Measurements from ENCODE around the gene ABCG4. TPM values are rescaled to one million over a fixed set of nuclear protein-coding genes. Genes with fewer than 3 reads are reported as not detected.
"Not testable (repeated sequence)": the region's sequence is repeated elsewhere in the genome, so short reads cannot be mapped to it uniquely, and the experiment has no call there.

The ABCG4 gene
- total and polyA plus RNA-seq, 2 of the 8 experiments (the other 6 are each of a cell fraction or from before 2014, with no cell fraction given): 1.8 to 2.3 TPM

GRCh38 chr11:119201236-119201635 is 52.4 kb downstream of the ABCG4 start:
- H3K18ac ChIP-seq (ENCODE audit: extremely low read depth, low read length): not testable (repeated sequence)
- CTCF ChIA-PET (ENCODE audit: partially characterized antibody): interaction anchor here (1.4 to 20.1 kb wide), 2 partner anchors 51 to 83 kb away, joined by 4 to 367 read pairs; partner anchors contain the start of gene ABCG4

More at GRCh38 chr11:119201236-119201635, 52.4 kb downstream of the ABCG4 start:
- H2BK120ac ChIP-seq (replicated peaks; ENCODE audit: low read depth, low read length); H2BK5ac ChIP-seq (ENCODE audit: low read depth, low read length); H3K27ac ChIP-seq (ENCODE audit: low read depth, low read length); H4K5ac ChIP-seq (ENCODE audit: insufficient read length, low read depth, low read length); H3K56ac ChIP-seq (replicated peaks; ENCODE audit: insufficient read length, low read depth, low read length); H3K36me3 ChIP-seq (ENCODE audit: control insufficient read depth in 2 of 4, insufficient read depth in 4 of 4, low read length in 3 of 4); POLR2A ChIA-PET (ENCODE audit: partially characterized antibody); H3K9ac ChIP-seq (replicated peaks in 1 of 4; ENCODE audit: extremely low read depth in 1 of 4, low read depth in 3 of 4, low read length in 3 of 4); H3K4me2 ChIP-seq (ENCODE audit: insufficient read depth in 1 of 2, low read depth in 2 of 2, low read length in 2 of 2); H2BK15ac ChIP-seq (ENCODE audit: low read length); H4K8ac ChIP-seq (ENCODE audit: extremely low read depth, insufficient read depth, low read length); DNase-seq (ENCODE audit: low read depth in 1 of 2, low spot score in 2 of 2); H3K79me1 ChIP-seq (ENCODE audit: low read depth, low read length); FAIRE-seq; H4K20me1 ChIP-seq (replicated peaks in 1 of 2; ENCODE audit: control insufficient read depth in 1 of 2, insufficient read depth in 2 of 2, low read length in 2 of 2); H3K79me2 ChIP-seq (ENCODE audit: control insufficient read depth in 1 of 2, insufficient read depth in 2 of 2, low read length in 2 of 2); H2BK12ac ChIP-seq (ENCODE audit: low read depth, low read length); H2AFZ ChIP-seq (ENCODE audit: low read length); H3K23ac ChIP-seq (ENCODE audit: insufficient read length); H4K91ac ChIP-seq (replicated peaks; ENCODE audit: insufficient read length, low read length); H2BK20ac ChIP-seq (ENCODE audit: low read length); H3K14ac ChIP-seq (ENCODE audit: insufficient read length); H3K23me2 ChIP-seq (ENCODE audit: low read depth, low read length); H3K4me3 ChIP-seq (ENCODE audit: extremely low read depth in 1 of 4, insufficient read depth in 2 of 4, low read depth in 3 of 4, low read length in 4 of 4); H3K4me1 ChIP-seq (replicated peaks in 1 of 4; ENCODE audit: control insufficient read depth in 3 of 4, insufficient read depth in 4 of 4, low read length in 3 of 4); H3K27me3 ChIP-seq (replicated peaks in 1 of 4; ENCODE audit: control insufficient read depth in 3 of 4, extremely low read depth in 1 of 4, insufficient read depth in 3 of 4, low read length in 3 of 4); H3K9me3 ChIP-seq (ENCODE audit: insufficient read depth in 2 of 2, low read depth in 1 of 2, low read length in 1 of 2); H2AK5ac ChIP-seq (ENCODE audit: low read depth, low read length); H3K4ac ChIP-seq (replicated peaks; ENCODE audit: insufficient read length, low read depth, low read length): not testable (repeated sequence)
- 89% methylated on average over 5 of the region's 5 CpGs; no CpG with 5 or more reads in 1 of the 2 experiments for WGBS, 2 experiments (ENCODE audit: extremely low coverage in 1 of 2, insufficient coverage in 1 of 2, insufficient read length in 1 of 2, insufficient replicate concordance in 2 of 2, low coverage in 1 of 2, low lambda C conversion rate in 2 of 2, missing lambda C conversion rate in 1 of 2)

Measured in H1 (cell line).